ENCODE data around the gene CLSTN2. TPM values are rescaled to one million over a fixed set of nuclear protein-coding genes. Genes with fewer than 3 reads are reported as not detected.

The CLSTN2 gene
- total RNA-seq (1 to 10 TPM; 3.8 to 5.7 TPM), polyA plus RNA-seq (ENCODE audit: insufficient read depth, low read depth, low replicate concordance) (3.1 TPM)
- long read RNA-seq, donor 1: 0 reads
- long read RNA-seq, donor 2: 0 reads

DNA sequence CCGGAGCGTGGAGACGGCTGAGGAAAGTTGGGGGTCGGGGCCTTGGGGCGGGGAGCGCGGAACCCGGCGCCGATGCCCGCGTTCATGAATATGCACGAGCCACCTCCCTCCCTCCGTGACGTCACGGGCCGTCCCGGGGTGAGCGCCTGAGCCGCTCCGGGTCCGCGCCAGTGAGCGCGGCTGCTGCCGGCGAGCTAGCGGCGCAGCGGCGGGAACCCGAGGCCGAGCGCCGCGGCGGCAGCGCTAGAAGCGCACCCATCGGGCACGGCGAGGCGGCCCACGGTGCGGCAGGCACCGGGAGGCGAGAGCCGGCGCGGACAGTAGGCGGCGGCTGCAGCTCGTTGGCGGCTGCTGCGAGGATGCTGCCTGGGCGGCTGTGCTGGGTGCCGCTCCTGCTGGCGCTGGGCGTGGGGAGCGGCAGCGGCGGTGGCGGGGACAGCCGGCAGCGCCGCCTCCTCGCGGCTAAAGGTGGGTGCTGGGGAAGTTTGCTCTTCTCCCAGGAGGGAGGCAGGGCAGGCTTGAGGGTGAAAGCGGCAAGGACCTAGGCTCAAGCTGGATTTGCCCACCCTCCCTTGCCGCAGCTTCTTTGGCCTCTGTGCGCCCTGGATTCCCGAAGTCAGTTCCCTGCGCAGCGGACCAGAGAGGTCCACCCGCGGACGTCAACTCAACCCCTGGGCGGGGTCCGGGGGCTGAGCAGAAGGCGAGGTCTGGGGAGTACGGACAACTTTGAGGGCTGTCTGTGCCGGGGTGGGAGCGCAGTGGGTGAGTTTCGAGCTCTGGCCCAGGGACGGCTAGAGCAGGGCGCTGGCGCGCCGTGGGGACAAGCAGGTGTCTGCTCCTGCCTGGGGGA is at the start of gene CLSTN2:
Gene CLSTN2, plus strand, starts transcription at position 170 of the 850 bp plus-strand sequence.
- WGBS, 2 donors: 1% methylated on average over 11 to 81 of the region's 89 CpGs
- no peaks in the 10 kb centered on the region for H3K27me3 ChIP-seq
- H3K36me3 ChIP-seq (ENCODE audit: low read depth, missing control alignments): no peaks in the 10 kb centered on the region
- intact Hi-C loops (cut with DNase I; ENCODE audit: low total_unique reads): no loop called here
- H3K4me3 ChIP-seq: peak within 1 kb of the TSS; percentile 54 to 56
- H3K9me3 ChIP-seq: no peaks in the 10 kb centered on the region
- peak within 1 kb of the TSS in 1 of 2 donors; percentile 27 for H3K27ac ChIP-seq
- peaks cover 11% of the 10 kb centered on the region for H3K4me1 ChIP-seq
- TF ChIP-seq POLR2A (IDR thresholded peaks at IDR 0.05): no peak
- TF ChIP-seq, protein P1, sequence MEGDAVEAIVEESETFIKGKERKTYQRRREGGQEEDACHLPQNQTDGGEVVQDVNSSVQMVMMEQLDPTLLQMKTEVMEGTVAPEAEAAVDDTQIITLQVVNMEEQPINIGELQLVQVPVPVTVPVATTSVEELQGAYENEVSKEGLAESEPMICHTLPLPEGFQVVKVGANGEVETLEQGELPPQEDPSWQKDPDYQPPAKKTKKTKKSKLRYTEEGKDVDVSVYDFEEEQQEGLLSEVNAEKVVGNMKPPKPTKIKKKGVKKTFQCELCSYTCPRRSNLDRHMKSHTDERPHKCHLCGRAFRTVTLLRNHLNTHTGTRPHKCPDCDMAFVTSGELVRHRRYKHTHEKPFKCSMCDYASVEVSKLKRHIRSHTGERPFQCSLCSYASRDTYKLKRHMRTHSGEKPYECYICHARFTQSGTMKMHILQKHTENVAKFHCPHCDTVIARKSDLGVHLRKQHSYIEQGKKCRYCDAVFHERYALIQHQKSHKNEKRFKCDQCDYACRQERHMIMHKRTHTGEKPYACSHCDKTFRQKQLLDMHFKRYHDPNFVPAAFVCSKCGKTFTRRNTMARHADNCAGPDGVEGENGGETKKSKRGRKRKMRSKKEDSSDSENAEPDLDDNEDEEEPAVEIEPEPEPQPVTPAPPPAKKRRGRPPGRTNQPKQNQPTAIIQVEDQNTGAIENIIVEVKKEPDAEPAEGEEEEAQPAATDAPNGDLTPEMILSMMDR (IDR thresholded peaks at IDR 0.05): peak in 2 of 3 experiments; percentile 6 to 35
- DNase-seq: peak; percentile 88

DNA sequence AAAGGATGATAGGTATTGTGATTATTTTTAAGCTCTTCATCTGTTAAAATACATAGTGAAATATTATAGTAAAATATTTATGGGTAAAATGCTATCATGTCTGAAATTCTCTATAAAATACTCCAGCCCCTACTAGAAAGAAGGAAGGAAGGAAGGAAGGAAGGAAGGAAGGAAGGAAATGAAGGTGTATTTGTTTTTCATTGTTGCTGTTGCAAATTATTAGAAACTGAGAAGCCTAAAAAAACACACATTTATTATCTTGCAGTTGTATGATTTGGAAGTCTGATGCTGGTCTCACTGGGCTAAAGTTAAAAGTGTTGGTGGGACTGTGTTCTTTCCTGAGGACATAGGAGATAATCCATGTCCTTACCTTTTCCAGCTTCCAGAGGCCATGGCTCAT is 47.6 kb upstream of the CLSTN2 start:
- Histone ChIP-seq H3K4me3 (no peak overlapping the region), H3K9me3 (no peaks in the 10 kb centered on the region), H3K4me1 (no peaks in the 10 kb centered on the region), H3K36me3 (ENCODE audit: low read depth, missing control alignments) (no peaks in the 10 kb centered on the region), H3K27ac (no peak overlapping the region), H3K27me3 (no peaks in the 10 kb centered on the region)
- DNase-seq: no peak
- intact Hi-C loops (cut with DNase I; ENCODE audit: low total_unique reads): no loop called here
- TF ChIP-seq, protein P1 (IDR thresholded peaks at IDR 0.05): no peak
- no peak for TF ChIP-seq POLR2A (IDR thresholded peaks at IDR 0.05)

DNA sequence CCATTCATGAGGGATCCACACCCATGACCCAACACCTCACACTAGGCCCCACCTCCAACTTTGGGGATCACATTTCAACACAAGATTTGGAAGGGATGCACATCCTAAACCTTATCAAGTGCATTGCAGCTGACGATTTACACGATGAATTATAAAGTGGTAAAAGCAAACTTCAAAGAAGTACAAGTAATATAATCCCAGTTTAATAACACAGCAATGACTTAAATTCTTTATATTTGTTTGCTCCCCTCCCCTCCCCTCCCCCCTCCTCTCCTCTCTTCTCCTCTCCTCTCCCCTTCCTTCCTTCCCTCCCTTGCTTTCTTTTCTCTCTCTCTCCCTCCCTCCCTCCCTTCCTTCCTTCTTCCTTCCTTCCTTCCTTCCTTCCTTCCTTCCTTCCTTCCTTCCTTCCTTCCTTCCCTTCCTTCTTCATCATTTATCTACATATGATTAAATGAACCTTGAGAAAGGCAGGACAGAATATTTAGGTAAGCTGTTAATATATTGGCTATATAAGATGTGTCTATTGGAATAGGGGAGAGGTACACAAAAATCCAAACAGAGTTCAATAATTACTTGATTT is 46.3 kb upstream of the CLSTN2 start:
- Histone ChIP-seq H3K4me3 (no peak overlapping the region), H3K9me3 (no peaks in the 10 kb centered on the region), H3K27ac (no peak overlapping the region), H3K4me1 (no peaks in the 10 kb centered on the region), H3K27me3 (no peaks in the 10 kb centered on the region), H3K36me3 (ENCODE audit: low read depth, missing control alignments) (no peaks in the 10 kb centered on the region)
- 83 to 84% methylated on average over 2 of the region's 2 CpGs for WGBS, 2 donors
- DNase-seq: no peak
- intact Hi-C loops (cut with DNase I; ENCODE audit: low total_unique reads): no loop called here
- TF ChIP-seq, protein P1 (IDR thresholded peaks at IDR 0.05): no peak
- no peak for TF ChIP-seq POLR2A (IDR thresholded peaks at IDR 0.05)

DNA sequence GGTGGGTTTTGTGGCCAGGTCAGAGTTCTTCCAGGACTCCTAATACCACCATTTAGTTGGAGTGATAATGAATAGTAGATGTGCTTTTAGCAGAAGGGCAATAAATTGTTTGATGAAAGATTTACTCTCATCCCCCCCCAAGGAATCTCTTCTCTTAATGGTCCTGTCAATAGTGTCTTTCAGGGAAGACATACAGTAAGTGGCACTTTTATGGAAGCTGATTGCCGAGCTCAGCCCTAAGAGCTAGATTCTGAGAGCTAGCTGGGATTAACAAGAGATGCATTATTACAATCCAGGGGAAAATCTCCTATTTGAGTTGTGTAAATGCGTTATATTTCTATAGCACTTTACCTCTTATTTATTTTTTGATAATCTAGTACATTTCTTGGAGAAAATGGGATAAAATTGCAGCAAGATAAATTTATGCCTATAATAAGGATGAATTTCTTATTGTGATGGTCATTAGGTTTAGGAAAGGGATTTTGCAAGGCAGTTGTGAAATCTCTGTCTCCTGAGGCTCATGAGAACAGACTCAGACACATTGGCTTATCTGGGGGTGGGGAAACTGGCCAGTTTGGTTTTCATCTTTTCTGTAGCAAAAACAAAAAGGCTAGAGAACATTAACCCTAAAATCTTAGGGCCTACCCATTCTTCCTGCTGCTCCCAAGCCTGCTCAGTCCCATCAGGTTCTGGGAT is 41.6 kb upstream of the CLSTN2 start:
- peak overlapping the region; percentile 19 to 57 for H3K27ac ChIP-seq
- intact Hi-C loops (cut with DNase I; ENCODE audit: low total_unique reads): no loop called here
- peaks cover 15% of the 10 kb centered on the region for H3K4me1 ChIP-seq
- H3K9me3 ChIP-seq: no peaks in the 10 kb centered on the region
- no peak for TF ChIP-seq POLR2A (IDR thresholded peaks at IDR 0.05)
- TF ChIP-seq, protein P1 (IDR thresholded peaks at IDR 0.05): no peak
- no peaks in the 10 kb centered on the region for H3K27me3 ChIP-seq
- DNase-seq: peak; percentile 45
- 84 to 87% methylated on average over 2 of the region's 2 CpGs for WGBS, 2 donors
- no peak overlapping the region for H3K4me3 ChIP-seq
- H3K36me3 ChIP-seq (ENCODE audit: low read depth, missing control alignments): no peaks in the 10 kb centered on the region
